Measurements from ENCODE around the gene CALCR.

DNA sequence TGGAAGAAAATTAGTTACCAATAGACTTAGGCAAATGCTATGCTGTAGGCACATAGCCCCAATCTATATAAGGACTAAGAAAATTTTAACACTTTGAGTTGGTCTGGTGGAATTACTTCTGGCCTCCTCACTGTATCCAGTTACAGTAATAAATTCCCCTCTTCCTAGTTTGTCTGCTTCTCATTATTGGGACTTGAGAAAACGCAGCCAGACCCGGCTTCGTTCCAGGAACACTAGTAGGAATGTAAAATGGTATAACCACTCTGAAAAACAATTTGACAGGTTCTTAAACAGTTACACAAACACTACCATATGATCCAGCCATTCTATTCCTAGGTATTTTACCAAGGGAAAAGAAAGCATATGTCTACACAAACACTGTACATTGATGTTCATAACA lies 192.2 kb downstream of the CALCR start:
- TF ChIP-seq, protein P1, sequence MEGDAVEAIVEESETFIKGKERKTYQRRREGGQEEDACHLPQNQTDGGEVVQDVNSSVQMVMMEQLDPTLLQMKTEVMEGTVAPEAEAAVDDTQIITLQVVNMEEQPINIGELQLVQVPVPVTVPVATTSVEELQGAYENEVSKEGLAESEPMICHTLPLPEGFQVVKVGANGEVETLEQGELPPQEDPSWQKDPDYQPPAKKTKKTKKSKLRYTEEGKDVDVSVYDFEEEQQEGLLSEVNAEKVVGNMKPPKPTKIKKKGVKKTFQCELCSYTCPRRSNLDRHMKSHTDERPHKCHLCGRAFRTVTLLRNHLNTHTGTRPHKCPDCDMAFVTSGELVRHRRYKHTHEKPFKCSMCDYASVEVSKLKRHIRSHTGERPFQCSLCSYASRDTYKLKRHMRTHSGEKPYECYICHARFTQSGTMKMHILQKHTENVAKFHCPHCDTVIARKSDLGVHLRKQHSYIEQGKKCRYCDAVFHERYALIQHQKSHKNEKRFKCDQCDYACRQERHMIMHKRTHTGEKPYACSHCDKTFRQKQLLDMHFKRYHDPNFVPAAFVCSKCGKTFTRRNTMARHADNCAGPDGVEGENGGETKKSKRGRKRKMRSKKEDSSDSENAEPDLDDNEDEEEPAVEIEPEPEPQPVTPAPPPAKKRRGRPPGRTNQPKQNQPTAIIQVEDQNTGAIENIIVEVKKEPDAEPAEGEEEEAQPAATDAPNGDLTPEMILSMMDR (IDR thresholded peaks at IDR 0.05; ENCODE audit: poor library complexity): no peak
- no peak for TF ChIP-seq EZH2phosphoT487 (IDR thresholded peaks at IDR 0.05; ENCODE audit: low read depth, severe bottlenecking, unreplicated experiment)
- TF ChIP-seq EZH2 (IDR thresholded peaks at IDR 0.05; ENCODE audit: borderline replicate concordance): no peak

Data from hepatocyte (in vitro differentiated cells).